HEK293 (cell line): ENCODE data around the gene TRIM28.

Experiments used
- CTCF ChIA-PET: fragments of 350-600 bp; formaldehyde crosslinking; extraction: SDS; loops from one replicate; lab custom pipeline; 2021; ENCODE audit warnings: antibody characterized with exemption; lab: Yijun Ruan, JAX
- POLR2A ChIA-PET: fragments of 300-600 bp; formaldehyde crosslinking; extraction: SDS; loops from one replicate; lab custom pipeline; 2020; ENCODE audit warnings: antibody characterized with exemption, inconsistent platforms; lab: Yijun Ruan, JAX
- H3K27ac ChIP-seq: fragments of 200-500 bp; sonication (Bioruptor generic); 2 replicates; pipeline ENCODE4 v1.5.1; 2014; ENCODE audit warnings: low read depth, low read length, control low read depth, inconsistent platforms; ENCODE audit errors: extremely low read depth
- H3K36me3 ChIP-seq, 2 experiments: fragments of 200-500 bp in 1 of 2; sonication (Bioruptor generic) in 1 of 2; 1 replicate in 1 of 2; 2 replicates in 1 of 2; pipeline ENCODE4 v1.5.1; 2014 to 2017; ENCODE audit warnings: inconsistent platforms in 2 of 2, low read length in 2 of 2; ENCODE audit not compliant: control insufficient read depth in 2 of 2, insufficient read depth in 1 of 2
- H3K4me1 ChIP-seq: fragments of 200-500 bp; sonication (Bioruptor generic); 2 replicates; pipeline ENCODE4 v1.5.1; 2014; ENCODE audit warnings: mild to moderate bottlenecking, low read length, inconsistent platforms; ENCODE audit not compliant: control insufficient read depth, insufficient read depth
- H3K4me3 ChIP-seq: 2 replicates; pipeline ENCODE4 v1.5.1; 2011; ENCODE audit warnings: low read depth, mild to moderate bottlenecking, control low read depth, low read length, moderate library complexity
- H3K9me3 ChIP-seq: fragments of 200-500 bp; sonication (Bioruptor generic); 2 replicates; pipeline ENCODE4 v1.5.1; 2014; ENCODE audit warnings: low read depth, low read length, inconsistent platforms; ENCODE audit not compliant: control insufficient read depth, insufficient read depth
- ATF2 ChIP-seq: fragments of 450-650 bp; formaldehyde crosslinking; IDR thresholded peaks from 2 replicates; pipeline ENCODE4 v1.5.1; 2016; ENCODE audit warnings: missing biosample characterization, missing genetic modification characterization, low read depth
- GLIS2 ChIP-seq: fragments of 450-650 bp; formaldehyde crosslinking; IDR thresholded peaks from 2 replicates; pipeline ENCODE4 v1.5.1; 2016; ENCODE audit warnings: missing biosample characterization, missing genetic modification characterization
- HOXC10 ChIP-seq: sonication (generic); formaldehyde crosslinking; IDR thresholded peaks from 2 replicates; pipeline ENCODE4 v1.8.1; 2023; ENCODE audit warnings: mild to moderate bottlenecking, missing genetic modification reagents
- HOXD13 ChIP-seq: sonication (generic); formaldehyde crosslinking; IDR thresholded peaks from 2 replicates; pipeline ENCODE4 v1.8.0; 2022; ENCODE audit warnings: missing genetic modification reagents, borderline replicate concordance
- IKZF3 ChIP-seq: fragments of 450-650 bp; IDR thresholded peaks from 2 replicates; pipeline ENCODE4 v1.5.0; 2018; ENCODE audit warnings: missing biosample characterization, mild to moderate bottlenecking, missing genetic modification characterization, moderate library complexity
- KLF10 ChIP-seq: fragments of 450-650 bp; IDR thresholded peaks from 2 replicates; pipeline ENCODE4 v1.5.1; 2018; ENCODE audit warnings: missing biosample characterization, mild to moderate bottlenecking, missing genetic modification characterization
- KLF9 ChIP-seq: fragments of 450-650 bp; formaldehyde crosslinking; IDR thresholded peaks from 2 replicates; pipeline ENCODE4 v1.5.1; 2016; ENCODE audit warnings: missing biosample characterization, missing genetic modification characterization, low read depth
- PATZ1 ChIP-seq: fragments of 450-650 bp; formaldehyde crosslinking; IDR thresholded peaks from 2 replicates; pipeline ENCODE4 v1.5.1; 2016; ENCODE audit warnings: missing biosample characterization, missing genetic modification characterization
- SP3 ChIP-seq: fragments of 450-650 bp; formaldehyde crosslinking; IDR thresholded peaks from 2 replicates; pipeline ENCODE4 v1.5.1; 2016; ENCODE audit warnings: missing biosample characterization, missing genetic modification characterization
- ZBTB17 ChIP-seq: fragments of 450-650 bp; formaldehyde crosslinking; IDR thresholded peaks from 2 replicates; pipeline ENCODE4 v1.5.1; 2016; ENCODE audit warnings: missing biosample characterization, missing genetic modification characterization
- ZBTB21 ChIP-seq: fragments of 450-650 bp; formaldehyde crosslinking; IDR thresholded peaks from 2 replicates; pipeline ENCODE4 v1.5.1; 2017; ENCODE audit warnings: missing biosample characterization, missing genetic modification characterization
- ZNF10 ChIP-seq: fragments of 450-650 bp; formaldehyde crosslinking; IDR thresholded peaks from 2 replicates; pipeline ENCODE4 v1.5.1; 2017; ENCODE audit warnings: missing biosample characterization, missing genetic modification characterization
- ZNF121 ChIP-seq: fragments of 450-650 bp; formaldehyde crosslinking; IDR thresholded peaks from 2 replicates; pipeline ENCODE4 v1.5.1; 2016; ENCODE audit warnings: missing biosample characterization, missing genetic modification characterization
- ZNF248 ChIP-seq: fragments of 450-650 bp; formaldehyde crosslinking; IDR thresholded peaks from 2 replicates; pipeline ENCODE4 v1.5.1; 2017; ENCODE audit warnings: missing biosample characterization, missing genetic modification characterization
- ZNF292 ChIP-seq: fragments of 450-650 bp; formaldehyde crosslinking; IDR thresholded peaks from 2 replicates; pipeline ENCODE4 v1.5.1; 2016; ENCODE audit warnings: low read depth, missing biosample characterization, missing genetic modification characterization, borderline replicate concordance
- ZNF335 ChIP-seq: fragments of 450-650 bp; formaldehyde crosslinking; conservative IDR thresholded peaks from 2 replicates; pipeline ENCODE4 v1.5.1; 2016; ENCODE audit warnings: missing biosample characterization, missing genetic modification characterization
- ZNF366 ChIP-seq: fragments of 450-650 bp; formaldehyde crosslinking; conservative IDR thresholded peaks from 2 replicates; pipeline ENCODE4 v1.5.1; 2016; ENCODE audit warnings: missing biosample characterization, missing genetic modification characterization
- ZNF394 ChIP-seq: fragments of 450-650 bp; formaldehyde crosslinking; IDR thresholded peaks from 2 replicates; pipeline ENCODE4 v1.5.1; 2016; ENCODE audit warnings: missing biosample characterization, missing genetic modification characterization, mild to moderate bottlenecking, moderate library complexity, borderline replicate concordance
- ZNF449 ChIP-seq: fragments of 450-650 bp; formaldehyde crosslinking; IDR thresholded peaks from 2 replicates; pipeline ENCODE4 v1.5.1; 2017; ENCODE audit warnings: missing biosample characterization, mild to moderate bottlenecking, missing genetic modification characterization, moderate library complexity
- ZNF473 ChIP-seq: fragments of 450-650 bp; formaldehyde crosslinking; IDR thresholded peaks from 2 replicates; pipeline ENCODE4 v1.5.1; 2017; ENCODE audit warnings: missing biosample characterization, missing genetic modification characterization
- ZNF513 ChIP-seq: fragments of 450-650 bp; IDR thresholded peaks from 2 replicates; pipeline ENCODE4 v1.5.1; 2018; ENCODE audit warnings: missing biosample characterization, missing genetic modification characterization
- ZNF560 ChIP-seq: fragments of 450-650 bp; formaldehyde crosslinking; IDR thresholded peaks from 2 replicates; pipeline ENCODE4 v1.5.1; 2017; ENCODE audit warnings: missing biosample characterization, missing genetic modification characterization, borderline replicate concordance
- ZNF621 ChIP-seq: fragments of 450-650 bp; formaldehyde crosslinking; IDR thresholded peaks from 2 replicates; pipeline ENCODE4 v1.5.1; 2017; ENCODE audit warnings: missing biosample characterization, missing genetic modification characterization
- ZNF677 ChIP-seq: fragments of 450-650 bp; IDR thresholded peaks from 2 replicates; pipeline ENCODE4 v1.5.0; 2018; ENCODE audit warnings: missing biosample characterization, mild to moderate bottlenecking, missing genetic modification characterization, moderate library complexity
- ZSCAN30 ChIP-seq: fragments of 450-650 bp; IDR thresholded peaks from 2 replicates; pipeline ENCODE4 v1.5.1; 2018; ENCODE audit warnings: missing biosample characterization, mild to moderate bottlenecking, missing genetic modification characterization, moderate library complexity
- TF ChIP-seq, protein P1 (sequence below): fragments of 450-650 bp; IDR thresholded peaks from 2 replicates; pipeline ENCODE4 v1.5.1; 2018; ENCODE audit warnings: missing biosample characterization, mild to moderate bottlenecking, missing genetic modification characterization

Gene TRIM28

DNA sequence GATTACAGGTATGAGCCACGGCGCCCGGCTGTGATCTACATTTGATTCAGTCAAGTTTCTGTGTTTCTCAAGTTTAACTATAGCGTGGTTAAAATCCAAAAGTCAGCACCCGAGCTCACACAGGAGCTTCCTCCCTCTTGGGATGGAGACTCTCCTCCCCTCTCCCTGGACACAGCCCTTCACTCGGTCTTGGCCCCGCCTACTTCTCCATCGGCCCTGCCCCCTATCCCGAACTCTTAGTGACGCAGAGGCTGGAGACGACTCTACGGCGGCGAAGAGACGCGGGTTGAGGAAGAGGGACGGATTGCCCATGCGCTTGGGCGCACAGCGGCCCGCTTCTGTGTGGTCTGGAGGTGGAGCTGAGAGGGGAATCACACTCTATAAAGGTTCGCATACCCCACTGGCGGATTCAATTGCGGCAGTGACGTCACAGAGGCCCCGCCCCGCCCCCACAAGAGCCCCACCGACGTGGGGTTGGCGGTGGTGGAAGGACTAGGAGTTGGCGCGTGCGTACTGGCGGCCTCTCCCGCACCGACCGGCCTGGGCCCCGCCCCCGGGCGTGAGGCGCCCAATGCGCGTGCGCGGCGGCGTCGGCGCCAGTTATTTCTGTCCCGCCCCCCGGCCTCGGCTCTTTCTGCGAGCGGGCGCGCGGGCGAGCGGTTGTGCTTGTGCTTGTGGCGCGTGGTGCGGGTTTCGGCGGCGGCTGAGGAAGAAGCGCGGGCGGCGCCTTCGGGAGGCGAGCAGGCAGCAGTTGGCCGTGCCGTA, at the start of gene TRIM28:
Gene TRIM28 (plus strand): TSS at position 239 of the 765 bp plus-strand sequence. CDS start 694 bp downstream, outside the sequence.
- Histone ChIP-seq H3K27ac (peak within 1 kb of the TSS; percentile 99), H3K4me1 (peaks cover 13% of the 10 kb centered on the region), H3K4me3 (peak within 1 kb of the TSS; percentile 67), H3K36me3 (peaks cover 17 to 41% of the 10 kb centered on the region in 2 experiments; a peak in 2 of 3 replicates), H3K9me3 (no peaks in the 10 kb centered on the region)
- ChIA-PET CTCF (interaction anchor here (0.7 to 1.9 kb wide), 5 partner anchors 11 to 362 kb away, joined by 3 to 19 read pairs (median 6); partner anchors contain the start of genes CHMP2A and ZBTB45), POLR2A (interaction anchor here (0.6 to 4.4 kb wide), 36 partner anchors 9 to 1117 kb away, joined by 3 to 128 read pairs (median 5); partner anchors contain the start of genes CHMP2A, MZF1, RPS5 and SLC27A5)
- TF ChIP-seq GLIS2 (tag by site-specific recombination) (peak; percentile 95), PATZ1 (tag by site-specific recombination) (peak; percentile 88), ZNF473 (tag by site-specific recombination) (no peak), IKZF3 (tag by site-specific recombination) (peak; percentile 95), ZNF366 (tag by site-specific recombination) (peak; percentile 79), ZSCAN30 (tag by site-specific recombination) (peak; percentile 83), SP3 (peak; percentile 80), ZNF10 (tag by site-specific recombination) (no peak), ZNF513 (0 out of 2 replicates have a peak, but pooled peaks have one; percentile 17), HOXC10 (peak; percentile 96; the same call in 1 of the 2 replicates), ZNF394 (0 out of 2 replicates have a peak, but pooled peaks have one; percentile 8), ZNF292 (tag by site-specific recombination) (no peak), KLF10 (peak; percentile 56; the same call in 1 of the 2 replicates), ZNF621 (tag by site-specific recombination) (no peak), HOXD13 (CRISPR knock-in tag) (no peak), ZNF677 (peak; percentile 36; the same call in 1 of the 2 replicates), ZNF121 (tag by site-specific recombination) (no peak), ZNF335 (peak; percentile 73; the same call in 1 of the 2 replicates), ZNF449 (tag by site-specific recombination) (no peak), ZBTB17 (peak; percentile 81), ATF2 (peak; percentile 96), ZBTB21 (peak; percentile 97), KLF9 (tag by site-specific recombination) (peak; percentile 81), ZNF248 (no peak), ZNF560 (no peak)
- TF ChIP-seq, protein P1, sequence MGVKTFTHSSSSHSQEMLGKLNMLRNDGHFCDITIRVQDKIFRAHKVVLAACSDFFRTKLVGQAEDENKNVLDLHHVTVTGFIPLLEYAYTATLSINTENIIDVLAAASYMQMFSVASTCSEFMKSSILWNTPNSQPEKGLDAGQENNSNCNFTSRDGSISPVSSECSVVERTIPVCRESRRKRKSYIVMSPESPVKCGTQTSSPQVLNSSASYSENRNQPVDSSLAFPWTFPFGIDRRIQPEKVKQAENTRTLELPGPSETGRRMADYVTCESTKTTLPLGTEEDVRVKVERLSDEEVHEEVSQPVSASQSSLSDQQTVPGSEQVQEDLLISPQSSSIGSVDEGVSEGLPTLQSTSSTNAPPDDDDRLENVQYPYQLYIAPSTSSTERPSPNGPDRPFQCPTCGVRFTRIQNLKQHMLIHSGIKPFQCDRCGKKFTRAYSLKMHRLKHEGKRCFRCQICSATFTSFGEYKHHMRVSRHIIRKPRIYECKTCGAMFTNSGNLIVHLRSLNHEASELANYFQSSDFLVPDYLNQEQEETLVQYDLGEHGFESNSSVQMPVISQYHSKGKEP (tag by site-specific recombination), result peak; percentile 47; the same call in 1 of the 2 replicates
